T-helper 1 cell treated with Interleukin-12 subunit alpha and Interleukin-12 subunit beta and Interleukin-4 antibody, amounts not matched to agents 30 μg/mL and 1 μg/mL, for 36 hours (primary cell): Measurements from ENCODE around the gene DOP1A.
A peak's percentile ranks its signal among the peaks of the same experiment; 100 is the strongest.

Experiments
- H3K27ac Mint-ChIP-seq: one replicate; pipeline ENCODE4 v1.8.0; 2021; ENCODE audit warnings: mild to moderate bottlenecking, mixed read lengths
- H3K27me3 Mint-ChIP-seq: one replicate; pipeline ENCODE4 v1.8.0; 2021; ENCODE audit warnings: low read depth, mixed read lengths
- H3K36me3 Mint-ChIP-seq: one replicate; pipeline ENCODE4 v1.8.0; 2021; ENCODE audit warnings: low read depth, mixed read lengths
- H3K4me1 Mint-ChIP-seq: one replicate; pipeline ENCODE4 v1.8.0; 2021; ENCODE audit warnings: low read depth, mixed read lengths
- H3K4me3 Mint-ChIP-seq: one replicate; pipeline ENCODE4 v1.8.0; 2021; ENCODE audit warnings: mild to moderate bottlenecking, moderate library complexity, mixed read lengths
- H3K9me3 Mint-ChIP-seq: one replicate; pipeline ENCODE4 v1.8.0; 2021; ENCODE audit warnings: mixed read lengths

DOP1A gene

GRCh38 chr6:83061190-83061589, 6.3 kb upstream of the DOP1A start:
- Mint-ChIP-seq H3K27me3 (no peaks in the 10 kb centered on the region), H3K4me3 (no peak overlapping the region), H3K4me1 (peaks cover 19% of the 10 kb centered on the region), H3K27ac (no peak overlapping the region), H3K36me3 (peaks cover 4% of the 10 kb centered on the region), H3K9me3 (no peaks in the 10 kb centered on the region)

DNA sequence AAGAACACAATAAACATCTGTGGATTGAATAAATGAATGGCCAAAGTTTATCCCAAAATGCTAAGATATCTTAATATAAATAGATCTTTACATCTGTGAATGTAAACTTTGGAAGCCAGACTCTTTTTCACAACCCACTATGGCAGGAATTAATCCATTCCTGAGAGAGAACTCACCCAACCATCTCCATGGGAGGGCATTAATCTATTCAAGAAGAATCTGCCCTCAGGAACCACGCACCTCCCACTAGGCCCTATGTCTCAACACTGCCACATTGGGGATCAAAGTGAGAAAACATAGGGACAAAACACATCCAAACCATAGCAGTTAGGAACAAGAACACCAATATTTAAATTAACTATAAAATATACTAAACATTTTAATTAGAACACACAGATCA, 5.2 kb upstream of the DOP1A start:
- Mint-ChIP-seq H3K36me3 (peaks cover 1% of the 10 kb centered on the region), H3K4me3 (no peak overlapping the region), H3K27me3 (no peaks in the 10 kb centered on the region), H3K27ac (no peak overlapping the region), H3K9me3 (no peaks in the 10 kb centered on the region), H3K4me1 (peaks cover 22% of the 10 kb centered on the region)

GRCh38 chr6:83065511-83066192, 1.8 kb upstream of the DOP1A start, which contains the start of gene UBE3D:
TSS of gene UBE3D (minus strand) at chr6:83065841. CDS start at chr6:83065718, 123 bp downstream.
- Mint-ChIP-seq H3K9me3 (no peaks in the 10 kb centered on the region), H3K36me3 (peaks cover 1% of the 10 kb centered on the region), H3K27me3 (no peaks in the 10 kb centered on the region), H3K27ac (peak within 1 kb of the TSS; percentile 43), H3K4me3 (peak within 1 kb of the TSS; percentile 87), H3K4me1 (peaks cover 40% of the 10 kb centered on the region)

GRCh38 chr6:83068616-83069015, 1.1 kb downstream of the DOP1A start:
- Mint-ChIP-seq H3K4me3 (peak overlapping the region; percentile 87), H3K27me3 (no peaks in the 10 kb centered on the region), H3K27ac (peak overlapping the region; percentile 73), H3K36me3 (no peaks in the 10 kb centered on the region), H3K9me3 (no peaks in the 10 kb centered on the region), H3K4me1 (peaks cover 40% of the 10 kb centered on the region)

DNA sequence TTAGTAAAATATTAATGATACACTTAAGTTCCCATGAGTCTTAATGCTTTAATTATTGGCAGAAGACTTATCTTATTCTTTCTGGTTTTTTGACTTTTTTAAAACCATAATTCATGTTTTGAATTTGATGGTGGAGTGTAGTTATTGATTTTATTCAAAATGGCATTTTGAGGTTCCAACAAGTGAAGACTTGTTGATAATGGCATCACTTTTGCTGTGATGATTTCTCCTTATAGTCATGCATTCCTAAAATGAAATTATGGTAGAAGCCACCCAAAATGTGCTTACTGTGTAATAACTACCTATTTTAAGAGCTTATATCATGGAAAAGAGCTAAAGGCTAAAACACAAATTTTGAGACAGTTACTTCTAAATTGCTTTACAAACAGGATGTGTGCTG, 2.2 kb downstream of the DOP1A start:
- Mint-ChIP-seq H3K4me1 (peaks cover 32% of the 10 kb centered on the region), H3K9me3 (no peaks in the 10 kb centered on the region), H3K36me3 (no peaks in the 10 kb centered on the region), H3K27ac (no peak overlapping the region), H3K27me3 (no peaks in the 10 kb centered on the region), H3K4me3 (no peak overlapping the region)

GRCh38 chr6:83071023-83071422, 3.6 kb downstream of the DOP1A start:
- H3K9me3 Mint-ChIP-seq: no peaks in the 10 kb centered on the region
- peaks cover 23% of the 10 kb centered on the region for H3K4me1 Mint-ChIP-seq
- no peaks in the 10 kb centered on the region for H3K36me3 Mint-ChIP-seq
- no peak overlapping the region for H3K27ac Mint-ChIP-seq
- no peak overlapping the region for H3K4me3 Mint-ChIP-seq
- H3K27me3 Mint-ChIP-seq: no peaks in the 10 kb centered on the region

GRCh38 chr6:83071707-83072106, 4.2 kb downstream of the DOP1A start:
- Mint-ChIP-seq H3K36me3 (peaks cover 2% of the 10 kb centered on the region), H3K4me1 (peaks cover 20% of the 10 kb centered on the region), H3K27me3 (no peaks in the 10 kb centered on the region), H3K9me3 (no peaks in the 10 kb centered on the region), H3K27ac (no peak overlapping the region), H3K4me3 (no peak overlapping the region)

DNA sequence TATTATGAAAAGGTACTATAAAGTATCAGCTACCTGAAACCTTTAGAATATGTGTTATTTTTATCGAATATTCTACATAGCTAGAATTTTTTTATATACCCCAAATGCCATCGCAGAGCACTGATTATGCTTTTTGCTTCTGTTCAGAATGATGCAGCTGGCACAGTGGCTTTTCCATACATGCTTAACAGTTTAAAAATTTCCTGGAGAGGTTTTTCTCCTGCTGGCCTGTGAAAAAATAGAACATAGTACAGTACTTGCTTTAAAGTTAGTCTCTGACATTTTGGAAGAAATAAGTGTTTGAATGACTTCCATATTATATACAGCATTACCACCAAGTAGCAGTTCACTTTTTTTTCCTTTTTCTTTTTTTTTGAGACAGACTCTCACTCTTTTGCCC, 5.3 kb downstream of the DOP1A start:
- no peaks in the 10 kb centered on the region for H3K9me3 Mint-ChIP-seq
- peaks cover 15% of the 10 kb centered on the region for H3K4me1 Mint-ChIP-seq
- H3K27ac Mint-ChIP-seq: no peak overlapping the region
- no peaks in the 10 kb centered on the region for H3K27me3 Mint-ChIP-seq
- peaks cover 2% of the 10 kb centered on the region for H3K36me3 Mint-ChIP-seq
- H3K4me3 Mint-ChIP-seq: no peak overlapping the region

DNA sequence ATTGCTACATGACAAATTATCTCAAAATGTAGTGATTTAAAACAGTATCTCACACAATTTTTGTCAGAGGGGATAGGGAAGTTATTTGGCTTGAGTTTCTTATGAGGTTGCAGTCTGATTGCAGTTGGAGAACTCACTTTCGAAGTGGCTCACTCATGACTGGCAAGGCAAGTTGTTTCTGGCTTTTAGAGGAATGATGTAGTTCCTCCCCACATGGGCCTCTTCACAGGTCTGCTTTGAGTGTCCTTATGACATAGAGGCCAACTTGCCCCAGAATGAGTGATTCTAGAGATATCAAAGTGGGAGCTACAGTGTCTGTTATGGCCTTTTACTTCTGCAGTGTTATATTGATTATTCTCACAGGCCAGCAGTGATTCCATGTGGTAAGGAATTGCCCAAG, 6.1 kb downstream of the DOP1A start:
- H3K4me3 Mint-ChIP-seq: no peak overlapping the region
- H3K27me3 Mint-ChIP-seq: no peaks in the 10 kb centered on the region
- H3K9me3 Mint-ChIP-seq: no peaks in the 10 kb centered on the region
- peaks cover 10% of the 10 kb centered on the region for H3K4me1 Mint-ChIP-seq
- peaks cover 2% of the 10 kb centered on the region for H3K36me3 Mint-ChIP-seq
- H3K27ac Mint-ChIP-seq: no peak overlapping the region

DNA sequence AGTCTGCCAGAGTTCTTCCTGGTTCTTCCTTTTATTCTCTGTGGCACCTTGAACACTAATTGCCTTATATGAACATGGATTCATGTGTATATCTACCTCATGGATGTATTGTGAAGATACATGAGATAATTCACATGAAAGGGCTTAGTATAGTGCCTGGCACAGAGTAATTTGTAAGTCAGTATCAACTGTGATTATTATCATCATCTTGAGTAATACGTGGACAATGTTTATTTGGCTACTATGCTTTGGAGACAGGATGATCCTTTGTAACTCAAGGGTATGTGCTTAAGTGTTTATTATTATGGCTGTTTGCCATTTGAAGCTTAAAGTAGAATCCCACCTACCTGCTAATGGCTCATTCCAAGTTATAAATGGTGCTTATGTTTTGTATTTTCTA, 16.0 kb downstream of the DOP1A start:
- Mint-ChIP-seq H3K4me3 (no peak overlapping the region), H3K4me1 (peaks cover 12% of the 10 kb centered on the region), H3K9me3 (no peaks in the 10 kb centered on the region), H3K36me3 (peaks cover 5% of the 10 kb centered on the region), H3K27me3 (no peaks in the 10 kb centered on the region), H3K27ac (no peak overlapping the region)

GRCh38 chr6:83086751-83087150, 19.3 kb downstream of the DOP1A start:
- Mint-ChIP-seq H3K27ac (peak overlapping the region; percentile 37), H3K4me3 (no peak overlapping the region), H3K4me1 (peaks cover 14% of the 10 kb centered on the region), H3K36me3 (peaks cover 5% of the 10 kb centered on the region), H3K9me3 (no peaks in the 10 kb centered on the region), H3K27me3 (no peaks in the 10 kb centered on the region)

DNA sequence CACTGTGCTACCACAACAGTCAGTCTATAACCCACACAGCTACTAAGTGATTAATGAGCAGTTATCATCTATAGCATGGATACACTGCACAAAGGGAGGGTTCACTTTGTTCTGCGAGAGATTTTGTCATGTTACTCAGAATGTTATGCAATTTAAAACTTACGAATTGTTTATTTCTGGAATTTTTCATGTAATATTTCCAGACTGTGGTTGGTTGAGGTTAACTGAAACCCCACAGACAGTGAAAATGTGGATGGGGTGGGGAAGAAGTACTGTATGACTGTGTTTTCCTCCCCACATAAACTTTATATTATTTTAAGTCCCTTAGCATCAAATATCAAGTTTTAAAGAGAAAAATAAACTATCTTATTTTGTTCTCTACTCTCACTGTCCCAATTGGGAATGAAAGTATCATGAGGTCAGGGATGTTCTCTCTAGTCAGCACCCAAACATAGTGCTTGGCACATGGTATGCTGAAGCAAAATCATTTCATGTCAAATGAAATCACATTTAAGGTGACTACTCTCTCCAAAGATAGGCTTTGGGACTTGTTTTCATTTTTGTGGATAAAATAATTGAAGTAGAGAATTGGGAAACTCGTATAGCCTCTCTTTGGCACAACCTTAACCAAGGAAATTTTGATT, 25.4 kb downstream of the DOP1A start:
- H3K36me3 Mint-ChIP-seq: no peaks in the 10 kb centered on the region
- no peaks in the 10 kb centered on the region for H3K27me3 Mint-ChIP-seq
- H3K4me1 Mint-ChIP-seq: peaks cover 2% of the 10 kb centered on the region
- no peak overlapping the region for H3K4me3 Mint-ChIP-seq
- no peaks in the 10 kb centered on the region for H3K9me3 Mint-ChIP-seq
- no peak overlapping the region for H3K27ac Mint-ChIP-seq

GRCh38 chr6:83096791-83097190, 29.3 kb downstream of the DOP1A start:
- Mint-ChIP-seq H3K9me3 (no peaks in the 10 kb centered on the region), H3K27me3 (no peaks in the 10 kb centered on the region), H3K4me1 (no peaks in the 10 kb centered on the region), H3K27ac (no peak overlapping the region), H3K4me3 (no peak overlapping the region), H3K36me3 (peaks cover 4% of the 10 kb centered on the region)

DNA sequence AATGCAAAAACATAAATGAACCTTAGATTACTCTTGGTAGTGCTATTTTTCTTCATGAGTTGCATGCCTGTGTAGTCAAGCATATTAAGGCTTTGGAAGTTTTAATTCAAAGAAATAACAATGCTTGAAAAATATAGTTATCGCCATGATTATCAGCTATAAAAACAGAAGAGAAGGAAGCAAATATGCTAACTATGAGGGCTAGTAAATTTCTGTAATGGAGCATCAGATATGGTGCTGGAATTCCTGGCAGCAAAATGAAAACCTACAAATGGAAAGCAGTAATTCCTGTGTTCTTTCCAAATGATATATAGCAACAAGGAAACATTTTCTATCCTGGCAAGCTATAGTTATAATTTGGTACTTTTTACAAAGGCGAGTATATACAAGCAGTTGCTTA, 29.7 kb downstream of the DOP1A start:
- Mint-ChIP-seq H3K9me3 (no peaks in the 10 kb centered on the region), H3K27ac (no peak overlapping the region), H3K4me3 (no peak overlapping the region), H3K27me3 (no peaks in the 10 kb centered on the region), H3K4me1 (no peaks in the 10 kb centered on the region), H3K36me3 (peaks cover 8% of the 10 kb centered on the region)

DNA sequence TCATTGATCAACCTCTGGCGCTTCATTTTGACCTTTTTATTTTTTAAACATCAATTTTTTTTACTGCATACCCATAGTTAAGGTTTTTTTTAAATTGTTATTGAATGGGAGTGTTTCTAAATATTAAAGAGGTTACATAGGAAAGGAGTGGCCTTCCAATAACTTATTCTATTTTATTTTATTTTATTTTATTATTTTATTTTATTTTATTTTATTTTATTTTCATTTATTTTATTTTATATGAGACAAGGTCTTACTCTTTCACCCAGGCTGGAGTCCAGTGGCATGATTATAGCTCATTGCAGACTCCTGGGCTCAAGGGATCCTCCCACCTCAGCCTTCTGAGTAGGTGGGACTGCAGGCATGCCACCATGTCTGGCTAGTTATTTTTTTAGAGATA, 30.2 kb downstream of the DOP1A start:
- Mint-ChIP-seq H3K36me3 (peaks cover 10% of the 10 kb centered on the region), H3K27me3 (no peaks in the 10 kb centered on the region), H3K9me3 (no peaks in the 10 kb centered on the region), H3K27ac (no peak overlapping the region), H3K4me3 (no peak overlapping the region), H3K4me1 (no peaks in the 10 kb centered on the region)
